SK-N-SH treated with all-trans-retinoic acid at 6 μM for 48 hours (cell line): ENCODE data around the gene PAQR6.

ENCODE experiments used
- BACH2 ChIP-seq: fragments of 250-450 bp; sonication (Bioruptor Pico); IDR thresholded peaks from 2 replicates; pipeline ENCODE4 v1.9.0; 2021; ENCODE audit warnings: mild to moderate bottlenecking, borderline replicate concordance
- OSR1 ChIP-seq: fragments of 250-450 bp; sonication (Bioruptor Pico); IDR thresholded peaks from 2 replicates; pipeline ENCODE4 v1.8.0; 2022; ENCODE audit warnings: moderate library complexity, mild to moderate bottlenecking, inconsistent platforms
- PATZ1 ChIP-seq: fragments of 250-450 bp; sonication (Bioruptor Pico); IDR thresholded peaks from 2 replicates; pipeline ENCODE4 v1.8.0; 2020; ENCODE audit warnings: mild to moderate bottlenecking, moderate library complexity, borderline replicate concordance
- PPARA ChIP-seq: fragments of 250-450 bp; sonication (Bioruptor Pico); IDR thresholded peaks from 2 replicates; pipeline ENCODE4 v1.5.0; 2020; ENCODE audit warnings: mild to moderate bottlenecking, borderline replicate concordance
- RARB ChIP-seq: fragments of 250-450 bp; sonication (Bioruptor Pico); IDR thresholded peaks from 2 replicates; pipeline ENCODE4 v1.8.0; 2021; ENCODE audit warnings: mild to moderate bottlenecking, moderate library complexity
- ZFP3 ChIP-seq: fragments of 250-450 bp; sonication (Bioruptor Pico); IDR thresholded peaks from 2 replicates; pipeline ENCODE4 v1.5.0; 2020; ENCODE audit warnings: mild to moderate bottlenecking, moderate library complexity
- ZNF70 ChIP-seq: fragments of 450-650 bp; formaldehyde crosslinking; IDR thresholded peaks from 2 replicates; pipeline ENCODE4 v1.5.0; 2020; ENCODE audit warnings: mild to moderate bottlenecking, moderate library complexity
- TF ChIP-seq, protein P1 (sequence below): fragments of 250-450 bp; sonication (Bioruptor Pico); IDR thresholded peaks from 2 replicates; pipeline ENCODE4 v1.5.1; 2021; ENCODE audit warnings: mild to moderate bottlenecking, moderate library complexity
- TF ChIP-seq, protein P2 (sequence below): fragments of 250-450 bp; sonication (Bioruptor Pico); IDR thresholded peaks from 2 replicates; pipeline ENCODE4 v1.8.0; 2021; ENCODE audit warnings: low read depth, mild to moderate bottlenecking, moderate library complexity, borderline replicate concordance

GRCh38 chr1:156293895-156294294, 46.0 kb upstream of the PAQR6 start:
- no peak for TF ChIP-seq ZNF70
- TF ChIP-seq, protein P1, sequence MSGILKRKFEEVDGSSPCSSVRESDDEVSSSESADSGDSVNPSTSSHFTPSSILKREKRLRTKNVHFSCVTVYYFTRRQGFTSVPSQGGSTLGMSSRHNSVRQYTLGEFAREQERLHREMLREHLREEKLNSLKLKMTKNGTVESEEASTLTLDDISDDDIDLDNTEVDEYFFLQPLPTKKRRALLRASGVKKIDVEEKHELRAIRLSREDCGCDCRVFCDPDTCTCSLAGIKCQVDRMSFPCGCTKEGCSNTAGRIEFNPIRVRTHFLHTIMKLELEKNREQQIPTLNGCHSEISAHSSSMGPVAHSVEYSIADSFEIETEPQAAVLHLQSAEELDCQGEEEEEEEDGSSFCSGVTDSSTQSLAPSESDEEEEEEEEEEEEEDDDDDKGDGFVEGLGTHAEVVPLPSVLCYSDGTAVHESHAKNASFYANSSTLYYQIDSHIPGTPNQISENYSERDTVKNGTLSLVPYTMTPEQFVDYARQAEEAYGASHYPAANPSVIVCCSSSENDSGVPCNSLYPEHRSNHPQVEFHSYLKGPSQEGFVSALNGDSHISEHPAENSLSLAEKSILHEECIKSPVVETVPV, result no peak
- no peak for TF ChIP-seq PATZ1 (CRISPR knock-in tag)
- TF ChIP-seq PPARA (CRISPR knock-in tag), result no peak
- TF ChIP-seq ZFP3, result no peak
- no peak for TF ChIP-seq OSR1 (CRISPR knock-in tag)
- no peak for TF ChIP-seq BACH2 (CRISPR knock-in tag)
- TF ChIP-seq, protein P2, sequence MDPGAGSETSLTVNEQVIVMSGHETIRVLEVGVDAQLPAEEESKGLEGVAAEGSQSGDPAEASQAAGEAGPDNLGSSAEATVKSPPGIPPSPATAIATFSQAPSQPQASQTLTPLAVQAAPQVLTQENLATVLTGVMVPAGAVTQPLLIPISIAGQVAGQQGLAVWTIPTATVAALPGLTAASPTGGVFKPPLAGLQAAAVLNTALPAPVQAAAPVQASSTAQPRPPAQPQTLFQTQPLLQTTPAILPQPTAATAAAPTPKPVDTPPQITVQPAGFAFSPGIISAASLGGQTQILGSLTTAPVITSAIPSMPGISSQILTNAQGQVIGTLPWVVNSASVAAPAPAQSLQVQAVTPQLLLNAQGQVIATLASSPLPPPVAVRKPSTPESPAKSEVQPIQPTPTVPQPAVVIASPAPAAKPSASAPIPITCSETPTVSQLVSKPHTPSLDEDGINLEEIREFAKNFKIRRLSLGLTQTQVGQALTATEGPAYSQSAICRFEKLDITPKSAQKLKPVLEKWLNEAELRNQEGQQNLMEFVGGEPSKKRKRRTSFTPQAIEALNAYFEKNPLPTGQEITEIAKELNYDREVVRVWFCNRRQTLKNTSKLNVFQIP (CRISPR knock-in tag), result no peak
- TF ChIP-seq RARB, result no peak
